GM23338 (cell line): ENCODE data around the gene PHYKPL. TPM values are rescaled to one million over a fixed set of nuclear protein-coding genes. Genes with fewer than 3 reads are reported as not detected.
"Not testable (repeated sequence)": the region's sequence is repeated elsewhere in the genome, so short reads cannot be mapped to it uniquely, and the experiment has no call there.

Experiments used
- ATAC-seq: fragments of 200-7000 bp; cut with Tn5 transposase; 3 replicates; pipeline ENCODE4 v1.9.1; 2020
- DNase-seq: peaks from one replicate; pipeline ENCODE4 v3.0.0-alpha.2; 2015; ENCODE audit warnings: low spot score
- H2AFZ ChIP-seq: fragments of 200-600 bp; sonication (generic); 2 replicates; pipeline ENCODE4 v1.8.0; 2016; ENCODE audit warnings: antibody characterized with exemption, mild to moderate bottlenecking, moderate library complexity
- H3F3A ChIP-seq: fragments of 200-600 bp; sonication (generic); replicated peaks from 2 replicates; pipeline ENCODE4 v1.8.0; 2017; ENCODE audit warnings: antibody characterized with exemption, mixed run types, low read depth
- H3K27ac ChIP-seq: fragments of 200-600 bp; sonication (generic); 2 replicates; pipeline ENCODE4 v1.6.1; 2016; ENCODE audit warnings: low read depth
- H3K27me3 ChIP-seq: fragments of 200-600 bp; sonication (generic); 2 replicates; pipeline ENCODE4 v1.8.0; 2016; ENCODE audit warnings: mild to moderate bottlenecking, mixed run types, moderate library complexity; ENCODE audit not compliant: insufficient read depth
- H3K36me3 ChIP-seq: fragments of 200-600 bp; sonication (generic); 2 replicates; pipeline ENCODE4 v1.8.0; 2016; ENCODE audit warnings: mild to moderate bottlenecking; ENCODE audit not compliant: insufficient read depth
- H3K4me1 ChIP-seq: fragments of 200-600 bp; sonication (generic); 2 replicates; pipeline ENCODE4 v1.8.0; 2016; ENCODE audit warnings: mild to moderate bottlenecking, moderate library complexity; ENCODE audit not compliant: insufficient read depth
- H3K4me2 ChIP-seq: fragments of 200-600 bp; sonication (generic); 2 replicates; pipeline ENCODE4 v1.7.1; 2017; ENCODE audit warnings: mixed run types
- H3K4me3 ChIP-seq: fragments of 200-600 bp; sonication (generic); 2 replicates; pipeline ENCODE4 v1.6.1; 2016; ENCODE audit warnings: mixed run types
- H3K79me2 ChIP-seq: fragments of 200-600 bp; sonication (generic); replicated peaks from 2 replicates; pipeline ENCODE4 v1.8.0; 2017; ENCODE audit warnings: mild to moderate bottlenecking; ENCODE audit not compliant: insufficient read depth
- H3K9me2 ChIP-seq: fragments of 200-600 bp; sonication (generic); 2 replicates; pipeline ENCODE4 v1.8.0; 2017; ENCODE audit not compliant: insufficient read depth
- H4K20me1 ChIP-seq: fragments of 200-600 bp; sonication (generic); replicated peaks from 2 replicates; pipeline ENCODE4 v1.8.0; 2017; ENCODE audit warnings: mild to moderate bottlenecking; ENCODE audit not compliant: insufficient read depth
- H3K27ac Mint-ChIP-seq: 2 replicates; pipeline ENCODE4 v1.8.0; 2020; ENCODE audit warnings: inconsistent platforms, mild to moderate bottlenecking, moderate library complexity, mixed read lengths
- H3K27me3 Mint-ChIP-seq: 3 replicates; pipeline ENCODE4 v1.8.0; 2022; ENCODE audit warnings: low read depth, mild to moderate bottlenecking, moderate library complexity, mixed read lengths, inconsistent platforms; ENCODE audit not compliant: insufficient read depth, poor library complexity
- H3K36me3 Mint-ChIP-seq: 3 replicates; pipeline ENCODE4 v1.8.0; 2021; ENCODE audit warnings: low read depth, mild to moderate bottlenecking, inconsistent platforms, moderate library complexity, mixed read lengths
- H3K4me1 Mint-ChIP-seq: 3 replicates; pipeline ENCODE4 v1.8.0; 2020; ENCODE audit warnings: mild to moderate bottlenecking, inconsistent platforms, mixed read lengths
- H3K4me3 Mint-ChIP-seq: 3 replicates; pipeline ENCODE4 v1.8.0; 2021; ENCODE audit warnings: moderate library complexity, mild to moderate bottlenecking, inconsistent platforms, mixed read lengths
- H3K9me3 Mint-ChIP-seq: 3 replicates; pipeline ENCODE4 v1.8.0; 2020; ENCODE audit warnings: moderate library complexity, mild to moderate bottlenecking, inconsistent platforms, mixed read lengths
- EZH2 ChIP-seq: fragments of 200-600 bp; sonication (generic); IDR thresholded peaks from one replicate; pipeline ENCODE4 v1.8.0; 2017; ENCODE audit warnings: antibody characterized with exemption, mild to moderate bottlenecking, low read depth; ENCODE audit not compliant: unreplicated experiment
- EZH2phosphoT487 ChIP-seq: fragments of 200-600 bp; sonication (generic); IDR thresholded peaks from one replicate; pipeline ENCODE4 v1.8.1; 2018; ENCODE audit warnings: antibody characterized with exemption; ENCODE audit not compliant: unreplicated experiment
- JUNB ChIP-seq: IDR thresholded peaks from one replicate; pipeline ENCODE4 v1.6.1; 2016; ENCODE audit warnings: antibody characterized with exemption; ENCODE audit not compliant: unreplicated experiment
- POLR2AphosphoS5 ChIP-seq: IDR thresholded peaks from 2 replicates; pipeline ENCODE4 v1.6.1; 2016; ENCODE audit warnings: antibody characterized with exemption, low read depth
- STAT1 ChIP-seq: IDR thresholded peaks from one replicate; pipeline ENCODE4 v1.6.1; 2016; ENCODE audit warnings: antibody characterized with exemption; ENCODE audit not compliant: unreplicated experiment
- ZNF114 ChIP-seq: fragments of 250-450 bp; sonication (Bioruptor Pico); IDR thresholded peaks from 2 replicates; pipeline ENCODE4 v1.5.0; 2020; ENCODE audit warnings: mild to moderate bottlenecking, moderate library complexity
- polyA plus RNA-seq: library from polyadenylated mRNA; unstranded; fragments of >200 nt; fragmentation: Nextera tagmentation; extraction: Ambion mirVana; gene quantifications from 2 replicates; pipeline ENCODE4 v1.2.1, GENCODE V29; 2016
- total RNA-seq: library from RNA; depleted of rRNA; stranded (reverse); fragments of >200 nt; shearing (Covaris generic); gene quantifications from 2 replicates; pipeline ENCODE4 v1.2.3, GENCODE V29; 2014
- TF ChIP-seq, protein P1 (sequence below): fragments of 250-450 bp; sonication (Bioruptor Pico); IDR thresholded peaks from 2 replicates; pipeline ENCODE4 v1.5.0; 2020; ENCODE audit warnings: mild to moderate bottlenecking, moderate library complexity
- TF ChIP-seq, protein P2 (sequence below): IDR thresholded peaks from one replicate; pipeline ENCODE4 v1.6.1; 2018; ENCODE audit warnings: antibody characterized with exemption; ENCODE audit not compliant: unreplicated experiment
- TF ChIP-seq, protein P3 (sequence below), 2 experiments: fragments of 200-600 bp in 1 of 2; sonication (generic) in 1 of 2; conservative IDR thresholded peaks; 2 replicates each; pipeline versions ENCODE4 v1.5.1 to v1.6.1; 2016 to 2017; ENCODE audit warnings: antibody characterized with exemption in 2 of 2, low read depth in 2 of 2, mild to moderate bottlenecking in 2 of 2, moderate library complexity in 1 of 2

Gene PHYKPL
- total and polyA plus RNA-seq, 2 experiments from 2014 or later: 15.9 to 20.8 TPM

DNA sequence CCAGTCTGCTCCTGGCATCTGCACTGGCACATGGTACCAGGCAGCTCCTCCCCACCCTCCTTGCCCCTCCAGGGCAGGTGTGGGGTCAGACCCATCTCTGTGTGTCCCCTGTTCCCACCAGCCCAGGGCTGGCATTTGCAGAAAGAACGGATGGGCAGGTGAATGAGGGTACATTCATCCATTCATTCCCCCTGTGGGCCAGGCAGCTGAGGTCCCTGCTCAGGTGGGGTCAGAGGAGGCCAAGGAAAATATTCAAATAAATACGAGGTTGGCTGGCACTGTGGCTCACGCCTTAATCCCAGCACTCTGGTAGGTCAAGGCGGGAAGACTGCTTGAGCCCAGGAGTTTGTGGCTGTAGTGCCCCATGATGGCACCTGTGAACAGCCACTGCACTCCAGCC, 25.0 kb upstream of the PHYKPL start (continued):
- TF ChIP-seq EZH2phosphoT487: no peak
- TF ChIP-seq ZNF114: no peak
- TF ChIP-seq, protein P1, sequence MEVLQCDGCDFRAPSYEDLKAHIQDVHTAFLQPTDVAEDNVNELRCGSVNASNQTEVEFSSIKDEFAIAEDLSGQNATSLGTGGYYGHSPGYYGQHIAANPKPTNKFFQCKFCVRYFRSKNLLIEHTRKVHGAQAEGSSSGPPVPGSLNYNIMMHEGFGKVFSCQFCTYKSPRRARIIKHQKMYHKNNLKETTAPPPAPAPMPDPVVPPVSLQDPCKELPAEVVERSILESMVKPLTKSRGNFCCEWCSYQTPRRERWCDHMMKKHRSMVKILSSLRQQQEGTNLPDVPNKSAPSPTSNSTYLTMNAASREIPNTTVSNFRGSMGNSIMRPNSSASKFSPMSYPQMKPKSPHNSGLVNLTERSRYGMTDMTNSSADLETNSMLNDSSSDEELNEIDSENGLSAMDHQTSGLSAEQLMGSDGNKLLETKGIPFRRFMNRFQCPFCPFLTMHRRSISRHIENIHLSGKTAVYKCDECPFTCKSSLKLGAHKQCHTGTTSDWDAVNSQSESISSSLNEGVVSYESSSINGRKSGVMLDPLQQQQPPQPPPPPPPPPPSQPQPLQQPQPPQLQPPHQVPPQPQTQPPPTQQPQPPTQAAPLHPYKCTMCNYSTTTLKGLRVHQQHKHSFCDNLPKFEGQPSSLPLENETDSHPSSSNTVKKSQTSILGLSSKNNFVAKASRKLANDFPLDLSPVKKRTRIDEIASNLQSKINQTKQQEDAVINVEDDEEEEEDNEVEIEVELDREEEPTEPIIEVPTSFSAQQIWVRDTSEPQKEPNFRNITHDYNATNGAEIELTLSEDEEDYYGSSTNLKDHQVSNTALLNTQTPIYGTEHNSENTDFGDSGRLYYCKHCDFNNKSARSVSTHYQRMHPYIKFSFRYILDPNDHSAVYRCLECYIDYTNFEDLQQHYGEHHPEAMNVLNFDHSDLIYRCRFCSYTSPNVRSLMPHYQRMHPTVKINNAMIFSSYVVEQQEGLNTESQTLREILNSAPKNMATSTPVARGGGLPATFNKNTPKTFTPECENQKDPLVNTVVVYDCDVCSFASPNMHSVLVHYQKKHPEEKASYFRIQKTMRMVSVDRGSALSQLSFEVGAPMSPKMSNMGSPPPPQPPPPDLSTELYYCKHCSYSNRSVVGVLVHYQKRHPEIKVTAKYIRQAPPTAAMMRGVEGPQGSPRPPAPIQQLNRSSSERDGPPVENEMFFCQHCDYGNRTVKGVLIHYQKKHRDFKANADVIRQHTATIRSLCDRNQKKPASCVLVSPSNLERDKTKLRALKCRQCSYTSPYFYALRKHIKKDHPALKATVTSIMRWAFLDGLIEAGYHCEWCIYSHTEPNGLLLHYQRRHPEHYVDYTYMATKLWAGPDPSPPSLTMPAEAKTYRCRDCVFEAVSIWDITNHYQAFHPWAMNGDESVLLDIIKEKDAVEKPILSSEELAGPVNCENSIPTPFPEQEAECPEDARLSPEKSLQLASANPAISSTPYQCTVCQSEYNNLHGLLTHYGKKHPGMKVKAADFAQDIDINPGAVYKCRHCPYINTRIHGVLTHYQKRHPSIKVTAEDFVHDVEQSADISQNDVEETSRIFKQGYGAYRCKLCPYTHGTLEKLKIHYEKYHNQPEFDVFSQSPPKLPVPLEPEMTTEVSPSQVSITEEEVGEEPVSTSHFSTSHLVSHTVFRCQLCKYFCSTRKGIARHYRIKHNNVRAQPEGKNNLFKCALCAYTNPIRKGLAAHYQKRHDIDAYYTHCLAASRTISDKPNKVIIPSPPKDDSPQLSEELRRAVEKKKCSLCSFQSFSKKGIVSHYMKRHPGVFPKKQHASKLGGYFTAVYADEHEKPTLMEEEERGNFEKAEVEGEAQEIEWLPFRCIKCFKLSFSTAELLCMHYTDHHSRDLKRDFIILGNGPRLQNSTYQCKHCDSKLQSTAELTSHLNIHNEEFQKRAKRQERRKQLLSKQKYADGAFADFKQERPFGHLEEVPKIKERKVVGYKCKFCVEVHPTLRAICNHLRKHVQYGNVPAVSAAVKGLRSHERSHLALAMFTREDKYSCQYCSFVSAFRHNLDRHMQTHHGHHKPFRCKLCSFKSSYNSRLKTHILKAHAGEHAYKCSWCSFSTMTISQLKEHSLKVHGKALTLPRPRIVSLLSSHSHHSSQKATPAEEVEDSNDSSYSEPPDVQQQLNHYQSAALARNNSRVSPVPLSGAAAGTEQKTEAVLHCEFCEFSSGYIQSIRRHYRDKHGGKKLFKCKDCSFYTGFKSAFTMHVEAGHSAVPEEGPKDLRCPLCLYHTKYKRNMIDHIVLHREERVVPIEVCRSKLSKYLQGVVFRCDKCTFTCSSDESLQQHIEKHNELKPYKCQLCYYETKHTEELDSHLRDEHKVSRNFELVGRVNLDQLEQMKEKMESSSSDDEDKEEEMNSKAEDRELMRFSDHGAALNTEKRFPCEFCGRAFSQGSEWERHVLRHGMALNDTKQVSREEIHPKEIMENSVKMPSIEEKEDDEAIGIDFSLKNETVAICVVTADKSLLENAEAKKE (CRISPR knock-in tag): no peak
- no peak for TF ChIP-seq STAT1
- no peak for TF ChIP-seq EZH2

DNA sequence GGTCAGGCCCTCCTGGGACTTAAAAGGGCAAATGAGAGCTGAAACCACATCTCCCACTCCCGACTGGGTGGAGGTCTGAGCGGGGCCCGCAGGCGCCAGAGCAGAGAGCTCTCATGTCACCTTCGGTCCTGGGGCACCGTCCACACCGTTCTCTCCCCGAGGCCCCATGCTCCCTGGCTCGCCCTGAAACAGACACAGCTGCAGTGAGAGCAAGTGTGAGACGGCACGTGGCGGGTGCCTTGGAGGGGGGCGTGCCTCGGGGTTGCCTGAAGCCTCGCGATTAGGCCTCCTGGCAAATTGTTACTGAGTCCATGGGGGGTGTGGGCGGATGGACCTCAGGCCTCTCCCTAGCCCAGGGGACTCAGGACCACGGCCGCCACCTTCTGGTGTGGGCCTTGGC, 24.1 kb upstream of the PHYKPL start:
- Mint-ChIP-seq H3K4me1 (peaks cover 9% of the 10 kb centered on the region; the same call in 2 of the 3 replicates), H3K27ac (no peak overlapping the region), H3K4me3 (no peak overlapping the region), H3K36me3 (no peaks in the 10 kb centered on the region), H3K27me3 (peaks cover 6% of the 10 kb centered on the region), H3K9me3 (no peaks in the 10 kb centered on the region)
- H4K20me1 ChIP-seq: no peaks in the 10 kb centered on the region
- no peak overlapping the region for H2AFZ ChIP-seq
- H3K36me3 ChIP-seq: no peaks in the 10 kb centered on the region
- no peaks in the 10 kb centered on the region for H3K4me1 ChIP-seq
- no peak overlapping the region for H3K4me2 ChIP-seq
- DNase-seq (no peak), ATAC-seq (peak; percentile 21; the same call in 2 of the 3 replicates)
- H3K27ac ChIP-seq: no peak overlapping the region
- no peaks in the 10 kb centered on the region for H3F3A ChIP-seq
- H3K4me3 ChIP-seq: no peak overlapping the region
- TF ChIP-seq, protein P2, sequence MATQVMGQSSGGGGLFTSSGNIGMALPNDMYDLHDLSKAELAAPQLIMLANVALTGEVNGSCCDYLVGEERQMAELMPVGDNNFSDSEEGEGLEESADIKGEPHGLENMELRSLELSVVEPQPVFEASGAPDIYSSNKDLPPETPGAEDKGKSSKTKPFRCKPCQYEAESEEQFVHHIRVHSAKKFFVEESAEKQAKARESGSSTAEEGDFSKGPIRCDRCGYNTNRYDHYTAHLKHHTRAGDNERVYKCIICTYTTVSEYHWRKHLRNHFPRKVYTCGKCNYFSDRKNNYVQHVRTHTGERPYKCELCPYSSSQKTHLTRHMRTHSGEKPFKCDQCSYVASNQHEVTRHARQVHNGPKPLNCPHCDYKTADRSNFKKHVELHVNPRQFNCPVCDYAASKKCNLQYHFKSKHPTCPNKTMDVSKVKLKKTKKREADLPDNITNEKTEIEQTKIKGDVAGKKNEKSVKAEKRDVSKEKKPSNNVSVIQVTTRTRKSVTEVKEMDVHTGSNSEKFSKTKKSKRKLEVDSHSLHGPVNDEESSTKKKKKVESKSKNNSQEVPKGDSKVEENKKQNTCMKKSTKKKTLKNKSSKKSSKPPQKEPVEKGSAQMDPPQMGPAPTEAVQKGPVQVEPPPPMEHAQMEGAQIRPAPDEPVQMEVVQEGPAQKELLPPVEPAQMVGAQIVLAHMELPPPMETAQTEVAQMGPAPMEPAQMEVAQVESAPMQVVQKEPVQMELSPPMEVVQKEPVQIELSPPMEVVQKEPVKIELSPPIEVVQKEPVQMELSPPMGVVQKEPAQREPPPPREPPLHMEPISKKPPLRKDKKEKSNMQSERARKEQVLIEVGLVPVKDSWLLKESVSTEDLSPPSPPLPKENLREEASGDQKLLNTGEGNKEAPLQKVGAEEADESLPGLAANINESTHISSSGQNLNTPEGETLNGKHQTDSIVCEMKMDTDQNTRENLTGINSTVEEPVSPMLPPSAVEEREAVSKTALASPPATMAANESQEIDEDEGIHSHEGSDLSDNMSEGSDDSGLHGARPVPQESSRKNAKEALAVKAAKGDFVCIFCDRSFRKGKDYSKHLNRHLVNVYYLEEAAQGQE: no peak
- TF ChIP-seq EZH2: no peak
- TF ChIP-seq, protein P3, sequence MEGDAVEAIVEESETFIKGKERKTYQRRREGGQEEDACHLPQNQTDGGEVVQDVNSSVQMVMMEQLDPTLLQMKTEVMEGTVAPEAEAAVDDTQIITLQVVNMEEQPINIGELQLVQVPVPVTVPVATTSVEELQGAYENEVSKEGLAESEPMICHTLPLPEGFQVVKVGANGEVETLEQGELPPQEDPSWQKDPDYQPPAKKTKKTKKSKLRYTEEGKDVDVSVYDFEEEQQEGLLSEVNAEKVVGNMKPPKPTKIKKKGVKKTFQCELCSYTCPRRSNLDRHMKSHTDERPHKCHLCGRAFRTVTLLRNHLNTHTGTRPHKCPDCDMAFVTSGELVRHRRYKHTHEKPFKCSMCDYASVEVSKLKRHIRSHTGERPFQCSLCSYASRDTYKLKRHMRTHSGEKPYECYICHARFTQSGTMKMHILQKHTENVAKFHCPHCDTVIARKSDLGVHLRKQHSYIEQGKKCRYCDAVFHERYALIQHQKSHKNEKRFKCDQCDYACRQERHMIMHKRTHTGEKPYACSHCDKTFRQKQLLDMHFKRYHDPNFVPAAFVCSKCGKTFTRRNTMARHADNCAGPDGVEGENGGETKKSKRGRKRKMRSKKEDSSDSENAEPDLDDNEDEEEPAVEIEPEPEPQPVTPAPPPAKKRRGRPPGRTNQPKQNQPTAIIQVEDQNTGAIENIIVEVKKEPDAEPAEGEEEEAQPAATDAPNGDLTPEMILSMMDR (conservative IDR thresholded peaks at IDR 0.05; ENCODE audit: low read depth in 2 of 2): peak in 1 of 2 experiments; percentile 11; a peak in 1 of 4 replicates
- no peak for TF ChIP-seq JUNB
- no peak for TF ChIP-seq POLR2AphosphoS5
- H3K79me2 ChIP-seq: no peaks in the 10 kb centered on the region
- H3K9me2 ChIP-seq: no peaks in the 10 kb centered on the region
- no peaks in the 10 kb centered on the region for H3K27me3 ChIP-seq

DNA sequence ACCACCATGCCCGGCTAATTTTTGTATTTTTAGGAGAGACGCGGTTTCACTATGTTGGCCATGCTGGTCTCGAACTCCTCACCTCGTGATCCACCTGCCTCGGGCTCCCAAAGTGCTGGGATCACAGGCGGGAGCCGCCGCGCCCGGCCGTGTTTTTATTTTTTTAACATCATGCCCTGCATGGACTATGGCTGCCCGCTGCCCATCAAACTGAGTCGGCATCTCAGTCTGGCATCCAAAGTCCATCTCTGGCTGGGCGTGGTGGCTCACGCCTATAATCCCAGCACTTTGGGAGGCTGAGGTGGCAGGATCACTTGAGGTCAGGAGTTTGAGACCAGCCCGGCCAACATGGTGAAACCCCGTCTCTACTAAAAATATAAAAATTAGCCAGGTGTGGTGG, 21.0 kb upstream of the PHYKPL start:
- H3K36me3 Mint-ChIP-seq, DNase-seq, H3K4me3 Mint-ChIP-seq, H3K27me3 Mint-ChIP-seq, H3K9me3 Mint-ChIP-seq, H3K9me2 ChIP-seq, H3K79me2 ChIP-seq, H3K4me1 ChIP-seq, H3K4me3 ChIP-seq, H3F3A ChIP-seq, H3K4me1 Mint-ChIP-seq, ATAC-seq, H3K4me2 ChIP-seq, H3K36me3 ChIP-seq, H3K27me3 ChIP-seq, H4K20me1 ChIP-seq, H3K27ac Mint-ChIP-seq, H3K27ac ChIP-seq, H2AFZ ChIP-seq: not testable (repeated sequence)
